Activated B cell treated with CpG ODN at 0.5 μM for 24 hours (primary cell): ENCODE measurements around the gene NAV1. TPM values are rescaled to one million over a fixed set of nuclear protein-coding genes. Genes with fewer than 3 reads are reported as not detected.
A peak's percentile ranks its signal among the peaks of the same experiment; 100 is the strongest.

Experiments used
- ATAC-seq: fragments of 200-7000 bp; cut with Tn5 transposase; one replicate; pipeline ENCODE4 v1.10.0; 2021; ENCODE audit warnings: low read depth, mild to moderate bottlenecking, moderate library complexity
- CTCF ChIA-PET: fragments of 350-600 bp; sonication (Branson Sonifier 250); formaldehyde crosslinking; loops from one replicate; lab custom pipeline; 2021; ENCODE audit warnings: antibody characterized with exemption; lab: Charles Lee
- POLR2A ChIA-PET: fragments of 350-600 bp; sonication (Branson Sonifier 250); formaldehyde crosslinking; loops from one replicate; lab custom pipeline; 2021; ENCODE audit warnings: antibody characterized with exemption; lab: Charles Lee
- DNase-seq: peaks from one replicate; pipeline ENCODE4 v3.0.0; 2022
- H3K27ac Mint-ChIP-seq: one replicate; pipeline ENCODE4 v1.8.0; 2020; ENCODE audit warnings: mixed read lengths
- H3K27me3 Mint-ChIP-seq: one replicate; pipeline ENCODE4 v1.8.0; 2021; ENCODE audit warnings: mixed read lengths
- H3K36me3 Mint-ChIP-seq: one replicate; pipeline ENCODE4 v1.8.0; 2021; ENCODE audit warnings: low read depth, mixed read lengths
- H3K4me1 Mint-ChIP-seq: one replicate; pipeline ENCODE4 v1.8.0; 2021; ENCODE audit warnings: mixed read lengths
- H3K4me3 Mint-ChIP-seq: one replicate; pipeline ENCODE4 v1.8.0; 2020; ENCODE audit warnings: mild to moderate bottlenecking, mixed read lengths
- H3K9me3 Mint-ChIP-seq: one replicate; pipeline ENCODE4 v1.8.0; 2020; ENCODE audit warnings: mixed read lengths
- CTCF ChIP-seq: fragments of 200-600 bp; IDR thresholded peaks from one replicate; pipeline ENCODE4 v1.8.0; 2022; ENCODE audit warnings: antibody characterized with exemption, mild to moderate bottlenecking
- intact Hi-C: fragments of 100-400 bp; cut with micrococcal nuclease; formaldehyde crosslinking; loops from one replicate; pipeline ENCODE4 v1.15.1; 2024
- total RNA-seq: library from RNA; stranded (reverse); gene quantifications from 2 replicates; pipeline ENCODE4 v1.2.3, GENCODE V29; 2022

The NAV1 gene
- total RNA-seq, 1 donor from 2014 or later = 2.0 TPM

- Mint-ChIP-seq H3K4me1 (peaks cover 26% of the 10 kb centered on the region), H3K4me3 (peak overlapping the region; percentile 88), H3K27me3 (no peaks in the 10 kb centered on the region), H3K9me3 (no peaks in the 10 kb centered on the region), H3K27ac (no peak overlapping the region), H3K36me3 (peaks cover 6% of the 10 kb centered on the region)
- no peak for TF ChIP-seq CTCF
- ChIA-PET POLR2A (no interaction called here), CTCF (interaction anchor here (3.6 to 7.8 kb wide), 2 partner anchors 8 to 23 kb away, joined by 28 to 51 read pairs; no protein-coding TSS in a partner anchor)
- DNase-seq (no peak), ATAC-seq (no peak)
- intact Hi-C loops = loop anchor here (10.0 kb wide), 1 partner anchor 480 kb away; the partner anchor contains the start of gene KIF21B
Measured at GRCh38 chr1:201504799-201505502, 34.0 kb upstream of the NAV1 start.

GRCh38 chr1:201505503-201505890, 33.4 kb upstream of the NAV1 start:
- TF ChIP-seq CTCF = no peak
- intact Hi-C loops = loop anchor here (10.0 kb wide), 1 partner anchor 481 kb away; the partner anchor contains the start of gene KIF21B
- ATAC-seq (no peak), DNase-seq (no peak)
- Mint-ChIP-seq H3K4me1 (peaks cover 26% of the 10 kb centered on the region), H3K4me3 (peak overlapping the region; percentile 88), H3K27ac (no peak overlapping the region), H3K27me3 (no peaks in the 10 kb centered on the region), H3K36me3 (peaks cover 6% of the 10 kb centered on the region), H3K9me3 (no peaks in the 10 kb centered on the region)
- POLR2A ChIA-PET = interaction anchor here (0.9 kb wide), 1 partner anchor 23 kb away, joined by 3 read pairs; no protein-coding TSS in a partner anchor
- CTCF ChIA-PET = interaction anchor here (2.2 to 7.8 kb wide), 2 partner anchors 10 to 23 kb away, joined by 6 to 51 read pairs; no protein-coding TSS in a partner anchor

- ChIA-PET CTCF (interaction anchor here (2.2 to 7.8 kb wide), 2 partner anchors 10 to 24 kb away, joined by 6 to 51 read pairs; no protein-coding TSS in a partner anchor), POLR2A (interaction anchor here (0.9 to 1.2 kb wide), 2 partner anchors 20 to 24 kb away, joined by 3 read pairs; no protein-coding TSS in a partner anchor)
- Mint-ChIP-seq H3K36me3 (peaks cover 6% of the 10 kb centered on the region), H3K4me1 (peaks cover 27% of the 10 kb centered on the region), H3K27me3 (no peaks in the 10 kb centered on the region), H3K4me3 (peak overlapping the region; percentile 88), H3K9me3 (no peaks in the 10 kb centered on the region), H3K27ac (peak overlapping the region; percentile 54)
- ATAC-seq (no peak), DNase-seq (no peak)
- no peak for TF ChIP-seq CTCF
- intact Hi-C loops = loop anchor here (10.0 kb wide), 1 partner anchor 481 kb away; the partner anchor contains the start of gene KIF21B
Measured at GRCh38 chr1:201506092-201506491, 32.8 kb upstream of the NAV1 start.

GRCh38 chr1:201506557-201507359, 32.2 kb upstream of the NAV1 start, which contains the start of gene CSRP1:
Gene CSRP1 (minus strand): TSS chr1:201507123. CDS start chr1:201496303, 10,820 bp downstream.
- intact Hi-C loops = loop anchor here (1.0 to 10.0 kb wide), 2 partner anchors 26 to 482 kb away; partner anchors contain the start of gene KIF21B

More at GRCh38 chr1:201506557-201507359, 32.2 kb upstream of the NAV1 start, which contains the start of gene CSRP1:
- peaks cover 6% of the 10 kb centered on the region for H3K36me3 Mint-ChIP-seq
- ChIA-PET POLR2A (interaction anchor here (0.6 to 1.8 kb wide), 4 partner anchors 20 to 717 kb away, joined by 3 to 8 read pairs (median 5); no protein-coding TSS in a partner anchor), CTCF (interaction anchor here (2.2 to 7.8 kb wide), 2 partner anchors 9 to 24 kb away, joined by 6 to 51 read pairs; no protein-coding TSS in a partner anchor)
- H3K27me3 Mint-ChIP-seq = no peaks in the 10 kb centered on the region
- peaks cover 31% of the 10 kb centered on the region for H3K4me1 Mint-ChIP-seq
- H3K9me3 Mint-ChIP-seq = no peaks in the 10 kb centered on the region
- DNase-seq (peak; percentile 66), ATAC-seq (peak; percentile 96)
- peak within 1 kb of the TSS; percentile 76 for H3K27ac Mint-ChIP-seq
- peak within 1 kb of the TSS; percentile 88 for H3K4me3 Mint-ChIP-seq
- no peak for TF ChIP-seq CTCF
